ENCODE data around the gene SYT14.

The SYT14 gene

GRCh38 chr1:209962388-209962787 lies 24.4 kb downstream of the SYT14 start:
- no peak for TF ChIP-seq CTCF (IDR thresholded peaks at IDR 0.05)

- no peak for TF ChIP-seq CTCF (IDR thresholded peaks at IDR 0.05)
These were observed 24.8 kb downstream of the SYT14 start for GRCh38 chr1:209962856-209963255.

GRCh38 chr1:209965996-209966395 lies 28.0 kb downstream of the SYT14 start:
- TF ChIP-seq CTCF (IDR thresholded peaks at IDR 0.05), result no peak

- TF ChIP-seq CTCF (IDR thresholded peaks at IDR 0.05), result no peak
These were observed 45.9 kb downstream of the SYT14 start for GRCh38 chr1:209983953-209984352.

GRCh38 chr1:209985002-209985401 lies 47.0 kb downstream of the SYT14 start:
- no peak for TF ChIP-seq CTCF (IDR thresholded peaks at IDR 0.05)

- TF ChIP-seq CTCF (IDR thresholded peaks at IDR 0.05), result no peak
These were observed 50.7 kb downstream of the SYT14 start for GRCh38 chr1:209988706-209989105.

- peak; percentile 41; the same call in 1 of the 2 replicates for TF ChIP-seq CTCF (IDR thresholded peaks at IDR 0.05)
These were observed 51.5 kb downstream of the SYT14 start for GRCh38 chr1:209989525-209989924.

Data from LNCAP (cell line).